Superior temporal gyrus (tissue), 1 donor: ENCODE measurements around the gene GUCY2F.

Experiments
- DNase-seq: peaks from one replicate; pipeline ENCODE4 v3.0.0-alpha.2; 2016; ENCODE audit errors: extremely low spot score

Gene GUCY2F

GRCh38 chrX:109343671-109344070 lies 138.2 kb downstream of the GUCY2F start:
- no peak for DNase-seq

- DNase-seq: no peak
Measured at GRCh38 chrX:109336141-109336540, 145.7 kb downstream of the GUCY2F start.

DNA sequence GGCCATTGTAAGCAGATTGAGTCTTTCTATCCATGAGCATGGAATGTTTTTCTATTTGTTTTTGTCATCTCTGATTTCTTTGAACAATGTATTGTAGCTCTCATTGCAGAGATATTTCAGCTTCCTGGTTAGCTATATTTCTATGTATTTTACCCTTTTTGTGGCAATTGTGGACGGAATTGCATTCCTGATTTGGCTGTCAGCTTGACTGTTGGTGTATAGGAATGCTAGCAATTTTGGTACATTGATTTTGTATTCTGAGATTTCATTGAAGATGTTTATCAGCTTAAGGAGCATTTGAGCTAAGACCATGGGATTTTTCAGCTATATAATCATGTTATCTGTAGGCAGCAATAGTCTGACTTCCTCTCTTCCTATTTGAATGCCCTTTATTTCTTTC lies 154.6 kb downstream of the GUCY2F start:
- no peak for DNase-seq
